OCI-M2 (cell line): ENCODE results near the gene ABCA7.

ENCODE experiments used
- DNase-seq: peaks from one replicate; lab custom pipeline; 2025; ENCODE audit not compliant: unreplicated experiment; lab: John Stamatoyannopoulos, UW

Gene ABCA7

GRCh38 chr19:1086613-1087012 lies 46.7 kb downstream of the ABCA7 start:
- no peak for DNase-seq

- DNase-seq: no peak
Measured at GRCh38 chr19:1087813-1088415, 48.0 kb downstream of the ABCA7 start.

- no peak for DNase-seq
Measured at GRCh38 chr19:1088416-1089010, 48.6 kb downstream of the ABCA7 start.

GRCh38 chr19:1089126-1089771 lies 49.3 kb downstream of the ABCA7 start:
- no peak for DNase-seq

DNA sequence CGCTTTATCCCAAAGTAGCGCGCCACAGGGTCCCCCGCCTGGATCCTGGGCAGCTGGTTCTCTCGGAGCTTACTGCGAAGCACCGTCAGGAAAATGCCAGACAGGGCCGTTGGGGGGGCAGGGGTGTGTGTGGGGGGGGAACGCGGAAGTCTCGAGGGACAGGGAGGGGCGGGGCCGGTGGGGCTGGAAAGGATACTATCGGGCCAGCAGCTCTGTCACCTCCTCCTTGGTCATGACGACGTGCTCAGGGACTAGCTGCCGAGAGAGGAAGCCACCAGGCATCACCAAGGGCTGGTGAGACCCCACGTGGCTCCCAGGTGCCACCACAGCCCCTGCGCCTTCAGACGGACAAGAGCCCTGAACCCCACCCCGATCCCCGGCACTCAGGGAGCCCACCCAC lies 50.0 kb downstream of the ABCA7 start:
- DNase-seq: no peak

DNA sequence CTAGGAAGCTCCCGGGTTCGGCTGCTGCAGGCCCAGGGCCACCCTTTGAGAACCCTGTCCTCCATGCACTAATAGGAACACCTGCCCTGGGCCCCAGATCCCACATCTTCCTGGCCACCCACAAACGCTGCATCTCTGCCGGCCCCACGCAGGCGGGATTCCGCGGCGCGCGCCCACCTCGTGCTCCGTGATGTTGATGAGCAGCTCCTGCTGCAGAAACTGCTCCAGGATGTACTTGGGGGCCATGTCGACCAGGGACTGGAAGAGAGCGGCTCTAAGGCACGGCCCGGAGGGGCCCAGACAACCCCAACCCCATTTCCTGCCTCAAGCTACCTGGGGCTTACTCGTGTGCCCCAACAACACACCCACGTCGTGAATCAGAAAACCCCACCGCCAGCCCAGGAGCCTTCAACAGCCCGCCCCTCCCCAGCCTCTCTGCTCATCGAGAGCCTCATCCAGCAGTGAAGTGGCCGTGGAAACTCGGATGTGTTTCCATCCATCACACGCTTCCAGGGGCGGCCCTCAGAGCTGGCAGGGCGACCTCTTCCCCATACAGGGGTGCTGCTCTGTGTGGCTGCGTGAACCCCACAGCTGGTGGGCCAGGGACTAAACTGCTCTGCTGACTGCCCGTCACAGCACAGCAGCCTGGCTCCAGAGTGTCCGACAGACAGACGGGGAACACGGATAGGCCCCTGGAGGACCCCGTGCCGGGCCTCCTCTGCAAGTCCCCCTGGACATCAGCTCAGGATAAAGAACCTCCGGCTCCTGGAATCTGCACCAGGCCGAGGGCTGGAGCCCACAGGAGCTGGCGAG lies 51.0 kb downstream of the ABCA7 start:
- DNase-seq: no peak

DNA sequence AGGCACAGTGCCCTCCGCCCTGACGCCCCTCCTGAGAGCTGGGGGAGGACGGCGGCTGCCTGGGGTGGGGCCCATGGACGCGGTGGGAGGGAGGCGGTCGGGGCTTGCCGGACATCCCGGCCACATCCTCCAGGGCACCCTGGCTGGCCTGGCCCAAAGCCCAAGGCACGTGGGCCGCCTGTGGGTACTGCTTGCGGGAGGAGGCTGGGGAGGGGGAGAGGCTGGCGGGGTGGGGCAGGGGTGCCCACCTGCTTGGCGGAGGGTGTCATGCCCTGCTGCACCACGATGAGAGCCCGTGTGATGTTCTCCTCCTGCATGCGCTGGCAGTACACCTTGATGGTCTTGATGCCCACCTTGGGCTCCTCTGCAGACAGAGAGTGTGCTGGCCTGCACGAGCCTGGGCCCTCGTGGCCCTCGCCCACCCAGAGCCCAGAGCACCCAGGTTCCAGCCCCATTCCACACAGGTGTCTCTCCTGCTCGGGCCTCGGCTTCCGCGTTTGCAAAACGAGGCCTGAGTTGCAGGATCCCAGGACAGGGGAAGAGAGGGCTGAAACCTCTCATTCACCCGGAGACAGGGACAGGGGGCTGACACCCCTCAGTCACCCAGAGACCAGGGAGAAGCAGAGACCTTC lies 51.8 kb downstream of the ABCA7 start:
- DNase-seq: no peak

- DNase-seq: no peak
Measured at GRCh38 chr19:1093330-1093729, 53.4 kb downstream of the ABCA7 start.

- DNase-seq: no peak
Measured at GRCh38 chr19:1093811-1094553, 54.1 kb downstream of the ABCA7 start.

- DNase-seq: no peak
Measured at GRCh38 chr19:1094655-1094977, 54.7 kb downstream of the ABCA7 start.

- DNase-seq: peak; percentile 68
Measured at GRCh38 chr19:1094978-1095701, 55.2 kb downstream of the ABCA7 start, which contains the start of gene POLR2E. POLR2E (minus strand) TSS chr19:1095375; CDS start chr19:1095315, 60 bp downstream.

- no peak for DNase-seq
Measured at GRCh38 chr19:1097810-1098176, 57.9 kb downstream of the ABCA7 start.

- no peak for DNase-seq
Measured at GRCh38 chr19:1098177-1099051, 58.5 kb downstream of the ABCA7 start.

DNA sequence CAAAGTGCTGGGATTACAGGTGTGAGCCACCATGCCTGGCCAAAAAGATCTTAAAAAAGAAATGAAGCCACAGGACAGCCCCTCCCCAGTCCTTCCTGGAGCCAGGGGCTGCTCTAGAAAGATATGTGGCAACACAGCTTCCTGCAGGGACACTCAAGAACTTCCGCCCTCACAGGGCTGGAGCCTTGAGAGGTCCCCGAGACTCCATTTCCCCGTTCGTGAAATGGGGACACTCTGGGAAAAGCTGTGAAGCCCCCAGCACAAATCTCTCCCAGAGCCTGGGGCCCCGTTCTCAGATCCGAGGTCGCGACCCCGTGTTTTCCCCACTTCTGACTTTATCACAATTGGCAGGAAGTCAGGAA lies 61.4 kb downstream of the ABCA7 start:
- DNase-seq: no peak

DNA sequence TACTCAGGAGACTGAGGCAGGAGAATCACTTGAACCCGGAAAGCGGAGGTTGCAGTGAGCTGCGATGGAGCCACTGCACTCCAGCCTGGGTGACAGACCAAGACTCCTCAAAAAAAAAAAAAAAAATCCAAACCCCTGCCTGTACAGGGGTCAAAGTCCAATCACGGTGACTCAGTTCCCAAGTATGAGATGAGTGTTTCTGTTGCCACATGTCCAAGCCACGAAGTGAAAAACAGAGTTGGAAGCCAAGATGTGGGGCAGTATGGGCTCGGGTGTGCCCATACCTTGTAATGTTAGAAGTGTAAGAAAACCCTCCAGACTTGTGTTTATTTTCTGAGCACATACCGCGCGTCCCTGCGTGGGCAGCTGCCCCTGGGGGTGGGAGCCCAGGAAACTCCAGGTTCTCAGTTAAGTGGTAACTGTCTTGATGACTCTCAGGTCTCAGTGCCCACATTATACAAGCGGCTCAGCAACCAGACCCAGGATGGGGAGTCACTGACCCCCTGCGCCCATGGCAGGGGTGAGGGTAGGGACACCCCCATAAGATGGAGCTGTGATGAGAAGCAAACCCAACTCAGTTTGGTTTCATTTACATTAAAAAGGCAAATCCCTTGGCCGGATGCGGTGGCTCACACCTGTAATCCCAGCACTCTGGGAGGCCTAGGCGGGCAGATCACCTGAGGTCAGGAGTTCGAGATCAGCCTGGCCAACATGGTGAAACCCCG lies 62.7 kb downstream of the ABCA7 start:
- DNase-seq: no peak

DNA sequence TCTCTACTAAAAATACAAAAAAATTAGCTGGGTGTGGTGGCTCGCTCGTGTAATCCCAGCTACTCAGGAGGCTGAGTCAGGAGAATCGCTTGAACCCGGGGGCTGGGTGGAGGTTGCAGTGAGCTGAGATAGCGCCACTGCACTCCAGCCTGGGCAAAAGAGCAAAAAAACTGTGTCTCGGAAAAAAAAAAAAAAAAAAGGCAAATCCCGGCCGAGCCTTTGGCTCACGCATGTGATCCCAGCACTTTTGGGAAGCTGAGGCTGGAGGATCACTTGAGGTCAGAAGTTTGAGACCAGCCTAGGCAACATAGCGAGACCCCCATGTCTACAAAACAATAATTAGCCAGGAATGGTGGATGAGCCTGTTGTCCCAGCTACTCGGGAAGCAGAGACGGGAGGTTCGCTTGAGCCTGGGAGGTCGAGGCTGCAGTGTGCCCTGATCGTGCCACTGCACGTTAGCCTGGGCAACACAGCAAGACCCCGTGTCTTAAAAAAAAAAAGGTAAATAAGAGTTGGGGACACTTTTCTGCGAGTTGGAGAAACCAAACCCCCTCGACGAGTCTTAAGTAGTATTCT lies 63.3 kb downstream of the ABCA7 start:
- no peak for DNase-seq

DNA sequence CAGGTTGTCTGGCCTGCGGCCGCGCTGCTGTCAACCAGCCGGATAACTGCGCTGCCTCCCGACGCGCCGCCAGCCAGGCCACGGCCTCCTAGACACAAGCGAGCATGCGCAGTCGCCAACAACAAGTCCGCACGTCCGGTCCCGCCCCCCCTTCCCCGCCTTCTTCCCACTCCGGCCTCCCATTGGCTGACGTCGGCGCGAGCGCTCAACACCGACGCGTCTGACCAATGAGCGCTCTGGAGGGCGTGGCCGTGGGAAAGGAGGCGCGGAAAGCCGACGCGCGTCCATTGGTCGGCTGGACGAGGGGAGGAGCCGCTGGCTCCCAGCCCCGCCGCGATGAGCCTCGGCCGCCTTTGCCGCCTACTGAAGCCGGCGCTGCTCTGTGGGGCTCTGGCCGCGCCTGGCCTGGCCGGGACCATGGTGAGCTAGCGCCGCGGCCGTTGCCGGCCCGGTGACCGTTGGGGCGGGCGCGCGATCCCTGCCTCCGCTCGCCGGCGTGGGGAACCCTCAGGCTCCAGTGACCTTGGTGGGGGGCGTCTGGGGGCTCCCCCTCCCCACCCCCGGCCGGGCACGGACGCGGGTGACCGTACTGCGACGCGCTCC lies 63.9 kb downstream of the ABCA7 start, which contains the start of gene GPX4:
GPX4 (plus strand) TSS at position 287 of the 603 bp plus-strand sequence; CDS start at position 337, 50 bp downstream.
- DNase-seq: peak; percentile 87
